Neural cell (in vitro differentiated cells): ENCODE measurements around the gene C21orf91.

Experiments
- CTCF ChIP-seq: fragments of 450-650 bp; IDR thresholded peaks from 2 replicates; pipeline ENCODE4 v1.5.1; 2014; ENCODE audit warnings: antibody characterized with exemption, mild to moderate bottlenecking, moderate library complexity; ENCODE audit not compliant: poor library complexity, severe bottlenecking
- EP300 ChIP-seq: fragments of 450-650 bp; conservative IDR thresholded peaks from 2 replicates; pipeline ENCODE4 v1.6.1; 2014; ENCODE audit warnings: antibody characterized with exemption, mild to moderate bottlenecking, moderate library complexity; ENCODE audit not compliant: poor library complexity, severe bottlenecking
- EZH2 ChIP-seq: fragments of 200-600, 300-800 bp; shearing (Covaris generic), sonication (generic); IDR thresholded peaks from 2 replicates; pipeline ENCODE4 v1.6.1; 2014; ENCODE audit warnings: antibody characterized with exemption, low read length, borderline replicate concordance, mild to moderate bottlenecking; ENCODE audit not compliant: insufficient read depth, poor library complexity, severe bottlenecking
- MXI1 ChIP-seq: fragments of 450-650 bp; conservative IDR thresholded peaks from 2 replicates; pipeline ENCODE4 v1.6.1; 2014; ENCODE audit warnings: antibody characterized with exemption, mild to moderate bottlenecking; ENCODE audit not compliant: poor library complexity, severe bottlenecking
- POLR2AphosphoS5 ChIP-seq: IDR thresholded peaks from 2 replicates; pipeline ENCODE4 v1.6.1; 2012
- RAD21 ChIP-seq: fragments of 450-650 bp; conservative IDR thresholded peaks from 2 replicates; pipeline ENCODE4 v1.6.1; 2014; ENCODE audit warnings: antibody characterized with exemption, mild to moderate bottlenecking, moderate library complexity
- REST ChIP-seq: IDR thresholded peaks from 2 replicates; pipeline ENCODE4 v1.6.1; 2012; ENCODE audit warnings: borderline replicate concordance

GRCh38 chr21:17759511-17760178 is 59.5 kb downstream of the C21orf91 start:
- no peak for TF ChIP-seq EZH2
- no peak for TF ChIP-seq POLR2AphosphoS5
- no peak for TF ChIP-seq CTCF
- no peak for TF ChIP-seq EP300
- TF ChIP-seq MXI1, result no peak
- TF ChIP-seq RAD21, result no peak
- TF ChIP-seq REST, result no peak
